ENCODE results near the gene RDH12.
"Not testable (repeated sequence)": the region's sequence is repeated elsewhere in the genome, so short reads cannot be mapped to it uniquely, and the experiment has no call there.

Gene RDH12

DNA sequence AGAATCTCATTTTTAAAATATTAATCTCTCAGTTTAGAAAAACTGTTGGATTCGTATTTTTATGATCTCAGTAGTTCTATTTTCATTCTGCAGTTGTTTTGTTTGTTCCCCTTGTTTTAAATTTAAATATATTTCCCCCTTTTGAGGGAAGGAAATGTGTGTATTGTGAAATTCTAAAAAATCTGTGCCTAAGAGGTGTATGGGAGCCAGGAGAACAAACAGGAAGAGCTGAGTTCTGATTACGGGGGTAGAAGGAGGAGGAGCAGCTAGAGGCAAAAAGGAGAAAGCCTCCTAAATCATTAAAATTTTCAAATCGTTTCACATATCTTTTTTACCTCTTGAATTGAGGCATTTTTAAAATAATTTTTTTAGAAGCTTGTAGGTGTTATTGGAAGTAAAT, 2.3 kb downstream of the RDH12 start (continued):
- TF ChIP-seq TSHZ2 (CRISPR knock-in tag; IDR thresholded peaks at IDR 0.05) (no peak), ARNTL (CRISPR knock-in tag; IDR thresholded peaks at IDR 0.05; ENCODE audit: borderline replicate concordance, low read depth) (no peak)

DNA sequence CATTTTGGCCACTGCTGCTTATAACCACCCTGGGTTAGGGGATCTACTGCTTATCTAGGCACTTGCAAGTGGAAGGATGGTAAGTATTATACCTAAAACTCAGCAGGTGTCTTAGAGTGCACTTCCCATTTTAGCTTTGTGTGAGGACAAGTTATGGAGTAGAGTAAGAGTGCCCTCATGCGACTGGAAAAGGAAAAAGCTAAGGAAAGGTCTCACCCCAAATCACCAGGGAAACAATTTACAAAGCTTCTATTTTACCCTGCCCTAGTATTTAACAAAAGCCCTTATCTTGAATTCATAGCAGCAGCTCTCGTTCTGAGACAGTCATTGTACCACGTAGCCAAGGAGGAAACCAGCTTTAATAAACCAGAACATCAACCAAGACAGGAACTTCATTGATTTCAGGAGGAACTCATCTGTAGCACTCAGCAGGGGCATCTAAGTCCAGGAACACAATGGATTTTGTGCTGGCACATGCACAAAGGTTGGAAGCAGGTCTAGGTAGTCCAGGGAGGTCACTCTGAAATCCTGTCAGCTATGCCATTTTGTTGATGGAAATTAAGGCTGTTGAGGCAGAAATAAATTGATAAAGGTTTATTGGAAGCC, 2.9 kb downstream of the RDH12 start:
- ATAC-seq = peak; percentile 94

DNA sequence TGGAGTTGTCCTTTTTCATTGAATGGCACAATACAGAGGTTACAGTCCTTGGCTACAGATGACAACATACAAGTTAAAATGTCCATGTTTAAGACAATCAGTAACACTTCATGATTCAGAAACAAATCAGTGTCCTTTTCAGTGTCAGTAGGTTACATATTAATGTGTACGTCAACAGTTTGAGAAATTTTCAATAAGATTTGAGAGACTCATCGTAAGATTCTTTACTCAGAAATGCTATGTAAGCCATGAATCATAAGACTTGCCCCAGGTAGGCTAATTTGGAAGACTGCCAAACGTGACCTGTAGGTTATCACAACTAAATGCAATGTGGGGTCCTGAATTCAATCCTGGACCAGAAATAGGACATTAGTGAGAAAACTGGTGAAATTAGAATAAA, 3.5 kb downstream of the RDH12 start:
- no peak for ATAC-seq
- TF ChIP-seq ISL1 (CRISPR knock-in tag; IDR thresholded peaks at IDR 0.05) (no peak), ZNF565 (CRISPR knock-in tag; conservative IDR thresholded peaks at IDR 0.05; ENCODE audit: low read depth) (no peak), TSHZ2 (CRISPR knock-in tag; IDR thresholded peaks at IDR 0.05) (no peak), ZNF8 (CRISPR knock-in tag; IDR thresholded peaks at IDR 0.05) (no peak), ESRRG (CRISPR knock-in tag; IDR thresholded peaks at IDR 0.05) (no peak), OSR1 (CRISPR knock-in tag; IDR thresholded peaks at IDR 0.05) (no peak), GLIS3 (CRISPR knock-in tag; IDR thresholded peaks at IDR 0.05) (no peak)
- TF ChIP-seq, protein P1, sequence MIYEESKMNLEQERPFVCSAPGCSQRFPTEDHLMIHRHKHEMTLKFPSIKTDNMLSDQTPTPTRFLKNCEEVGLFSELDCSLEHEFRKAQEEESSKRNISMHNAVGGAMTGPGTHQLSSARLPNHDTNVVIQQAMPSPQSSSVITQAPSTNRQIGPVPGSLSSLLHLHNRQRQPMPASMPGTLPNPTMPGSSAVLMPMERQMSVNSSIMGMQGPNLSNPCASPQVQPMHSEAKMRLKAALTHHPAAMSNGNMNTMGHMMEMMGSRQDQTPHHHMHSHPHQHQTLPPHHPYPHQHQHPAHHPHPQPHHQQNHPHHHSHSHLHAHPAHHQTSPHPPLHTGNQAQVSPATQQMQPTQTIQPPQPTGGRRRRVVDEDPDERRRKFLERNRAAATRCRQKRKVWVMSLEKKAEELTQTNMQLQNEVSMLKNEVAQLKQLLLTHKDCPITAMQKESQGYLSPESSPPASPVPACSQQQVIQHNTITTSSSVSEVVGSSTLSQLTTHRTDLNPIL (CRISPR knock-in tag; IDR thresholded peaks at IDR 0.05; ENCODE audit: low read depth) = no peak

More for the DNA sequence above, 2.9 kb downstream of the RDH12 start:
- TF ChIP-seq, protein P2, sequence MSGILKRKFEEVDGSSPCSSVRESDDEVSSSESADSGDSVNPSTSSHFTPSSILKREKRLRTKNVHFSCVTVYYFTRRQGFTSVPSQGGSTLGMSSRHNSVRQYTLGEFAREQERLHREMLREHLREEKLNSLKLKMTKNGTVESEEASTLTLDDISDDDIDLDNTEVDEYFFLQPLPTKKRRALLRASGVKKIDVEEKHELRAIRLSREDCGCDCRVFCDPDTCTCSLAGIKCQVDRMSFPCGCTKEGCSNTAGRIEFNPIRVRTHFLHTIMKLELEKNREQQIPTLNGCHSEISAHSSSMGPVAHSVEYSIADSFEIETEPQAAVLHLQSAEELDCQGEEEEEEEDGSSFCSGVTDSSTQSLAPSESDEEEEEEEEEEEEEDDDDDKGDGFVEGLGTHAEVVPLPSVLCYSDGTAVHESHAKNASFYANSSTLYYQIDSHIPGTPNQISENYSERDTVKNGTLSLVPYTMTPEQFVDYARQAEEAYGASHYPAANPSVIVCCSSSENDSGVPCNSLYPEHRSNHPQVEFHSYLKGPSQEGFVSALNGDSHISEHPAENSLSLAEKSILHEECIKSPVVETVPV (CRISPR knock-in tag; IDR thresholded peaks at IDR 0.05) = no peak

DNA sequence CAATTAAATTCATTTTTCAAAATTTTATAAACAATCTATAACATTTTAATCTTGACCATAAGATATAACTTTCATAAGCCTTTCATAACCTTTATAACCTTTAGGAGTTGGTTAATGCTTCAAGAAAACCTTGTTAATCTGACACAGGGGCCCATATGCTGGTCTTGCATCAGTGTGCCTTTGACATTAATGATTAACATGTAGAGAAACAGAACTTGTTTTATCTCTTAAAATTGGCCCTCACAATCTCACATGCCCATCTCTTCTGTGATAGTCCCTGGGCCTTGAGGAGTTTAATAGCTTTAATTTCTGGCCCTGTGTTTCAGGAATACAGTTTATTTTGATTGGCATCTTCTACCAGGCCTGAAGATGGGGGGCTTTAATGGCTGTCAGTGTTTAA, 7.7 kb downstream of the RDH12 start:
- not testable (repeated sequence) for ATAC-seq

DNA sequence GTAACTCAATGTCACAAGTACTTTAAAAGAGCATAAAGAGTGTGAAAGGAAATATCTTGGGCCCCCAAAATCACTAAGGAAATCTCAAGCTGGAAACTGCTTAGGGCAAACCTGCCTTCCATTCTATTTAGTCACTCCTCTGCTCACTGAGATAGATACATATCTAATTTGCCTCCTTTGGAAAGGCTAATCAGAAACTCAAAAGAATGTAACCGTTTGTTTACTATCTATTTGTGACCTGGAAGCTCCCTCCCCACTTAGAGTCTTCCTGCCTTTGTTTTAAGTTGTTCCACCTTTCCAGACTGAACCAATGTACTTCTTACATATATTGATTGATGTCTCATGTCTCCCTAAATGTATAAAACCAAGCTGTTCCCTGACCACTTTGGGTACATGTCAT, 8.1 kb downstream of the RDH12 start:
- not testable (repeated sequence) for ATAC-seq

DNA sequence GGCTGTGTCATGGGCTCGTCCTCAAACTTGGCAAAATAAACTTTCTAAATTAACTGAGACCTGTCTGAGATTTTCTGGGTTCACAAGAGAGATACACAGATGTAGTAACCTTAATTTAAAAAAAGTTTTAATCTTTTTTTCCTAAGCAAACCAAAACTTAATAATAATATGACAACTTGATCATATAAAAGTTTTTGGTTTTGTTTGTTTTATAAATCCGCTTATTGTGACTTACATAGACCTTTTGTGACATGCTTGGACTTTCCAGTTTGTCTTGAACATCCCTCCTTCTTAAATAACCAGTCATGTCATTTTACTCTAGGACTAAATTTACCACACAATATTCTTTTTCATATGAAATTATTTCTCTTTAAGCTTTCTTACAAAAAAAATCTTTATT, 8.5 kb downstream of the RDH12 start:
- no peak for TF ChIP-seq ARNTL (CRISPR knock-in tag; IDR thresholded peaks at IDR 0.05; ENCODE audit: borderline replicate concordance, low read depth)
- no peak for TF ChIP-seq ZNF70 (CRISPR knock-in tag; IDR thresholded peaks at IDR 0.05)
- no peak for TF ChIP-seq ZFP30 (CRISPR knock-in tag; IDR thresholded peaks at IDR 0.05)
- no peak for ATAC-seq

GRCh38 chr14:67717048-67717447, 15.4 kb downstream of the RDH12 start:
- ATAC-seq = no peak
- TF ChIP-seq ZNF565 (CRISPR knock-in tag; conservative IDR thresholded peaks at IDR 0.05; ENCODE audit: low read depth) = no peak
- TF ChIP-seq ZNF70 (CRISPR knock-in tag; IDR thresholded peaks at IDR 0.05) = no peak
- no peak for TF ChIP-seq ISL1 (CRISPR knock-in tag; IDR thresholded peaks at IDR 0.05)
- no peak for TF ChIP-seq TCF4 (CRISPR knock-in tag; IDR thresholded peaks at IDR 0.05; ENCODE audit: borderline replicate concordance)
- TF ChIP-seq ZC3H10 (CRISPR knock-in tag; IDR thresholded peaks at IDR 0.05) = no peak
- TF ChIP-seq PPARA (CRISPR knock-in tag; IDR thresholded peaks at IDR 0.05; ENCODE audit: borderline replicate concordance) = no peak
- TF ChIP-seq, protein P2 (CRISPR knock-in tag; IDR thresholded peaks at IDR 0.05) = no peak
- TF ChIP-seq ZFP30 (CRISPR knock-in tag; IDR thresholded peaks at IDR 0.05) = no peak
- no peak for TF ChIP-seq ZFP3 (CRISPR knock-in tag; IDR thresholded peaks at IDR 0.05)
- TF ChIP-seq SNAI2 (CRISPR knock-in tag; IDR thresholded peaks at IDR 0.05) = no peak
- TF ChIP-seq, protein P3, sequence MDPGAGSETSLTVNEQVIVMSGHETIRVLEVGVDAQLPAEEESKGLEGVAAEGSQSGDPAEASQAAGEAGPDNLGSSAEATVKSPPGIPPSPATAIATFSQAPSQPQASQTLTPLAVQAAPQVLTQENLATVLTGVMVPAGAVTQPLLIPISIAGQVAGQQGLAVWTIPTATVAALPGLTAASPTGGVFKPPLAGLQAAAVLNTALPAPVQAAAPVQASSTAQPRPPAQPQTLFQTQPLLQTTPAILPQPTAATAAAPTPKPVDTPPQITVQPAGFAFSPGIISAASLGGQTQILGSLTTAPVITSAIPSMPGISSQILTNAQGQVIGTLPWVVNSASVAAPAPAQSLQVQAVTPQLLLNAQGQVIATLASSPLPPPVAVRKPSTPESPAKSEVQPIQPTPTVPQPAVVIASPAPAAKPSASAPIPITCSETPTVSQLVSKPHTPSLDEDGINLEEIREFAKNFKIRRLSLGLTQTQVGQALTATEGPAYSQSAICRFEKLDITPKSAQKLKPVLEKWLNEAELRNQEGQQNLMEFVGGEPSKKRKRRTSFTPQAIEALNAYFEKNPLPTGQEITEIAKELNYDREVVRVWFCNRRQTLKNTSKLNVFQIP (CRISPR knock-in tag; IDR thresholded peaks at IDR 0.05; ENCODE audit: borderline replicate concordance, low read depth) = no peak
